HPDE6-E6E7 (cell line): ENCODE results near the gene DNAH2.

Experiments used
- DNase-seq: peaks from one replicate; pipeline ENCODE4 v3.0.0; 2011; ENCODE audit warnings: missing footprints; ENCODE audit errors: extremely low spot score

The DNAH2 gene

GRCh38 chr17:7703584-7704479 is 13.7 kb upstream of the DNAH2 start:
- DNase-seq: no peak

GRCh38 chr17:7704601-7705268 is 12.8 kb upstream of the DNAH2 start, which contains the start of gene EFNB3:
TSS of gene EFNB3 (plus strand) at chr17:7705202. CDS start at chr17:7705599, 397 bp downstream.
- no peak for DNase-seq

GRCh38 chr17:7705269-7706255 is 12.0 kb upstream of the DNAH2 start:
- no peak for DNase-seq

GRCh38 chr17:7706631-7707354 is 10.8 kb upstream of the DNAH2 start:
- no peak for DNase-seq

GRCh38 chr17:7707446-7707845 is 10.1 kb upstream of the DNAH2 start:
- no peak for DNase-seq

- no peak for DNase-seq
These were observed 9.4 kb upstream of the DNAH2 start for GRCh38 chr17:7707858-7708750.

GRCh38 chr17:7709031-7709430 is 8.5 kb upstream of the DNAH2 start:
- no peak for DNase-seq

GRCh38 chr17:7710301-7710700 is 7.2 kb upstream of the DNAH2 start:
- no peak for DNase-seq

- DNase-seq: no peak
These were observed 6.3 kb upstream of the DNAH2 start for GRCh38 chr17:7711051-7711755.

GRCh38 chr17:7712111-7712771 is 5.3 kb upstream of the DNAH2 start:
- DNase-seq: no peak

- DNase-seq: no peak
These were observed 3.8 kb upstream of the DNAH2 start for GRCh38 chr17:7713782-7714181.

GRCh38 chr17:7714721-7715594 is 2.6 kb upstream of the DNAH2 start:
- no peak for DNase-seq

- DNase-seq: no peak
These were observed 1.3 kb upstream of the DNAH2 start for GRCh38 chr17:7715936-7716886.

GRCh38 chr17:7717756-7718350 is 309 bp downstream of the DNAH2 start:
- no peak for DNase-seq

GRCh38 chr17:7719661-7720060 is 2.1 kb downstream of the DNAH2 start:
- no peak for DNase-seq

GRCh38 chr17:7720125-7720524 is 2.6 kb downstream of the DNAH2 start:
- DNase-seq: no peak
